ENCODE measurements around the gene CDH4. TPM values are rescaled to one million over a fixed set of nuclear protein-coding genes. Genes with fewer than 3 reads are reported as not detected.

CDH4 gene
- total RNA-seq, 4 donors from 2014 or later: 0.71 to 4.2 (median 2.9) TPM

- no peak overlapping the region for H3K4me3 ChIP-seq (ENCODE audit: low read depth, poor library complexity, severe bottlenecking)
- intact Hi-C loops (cut with DNase I; ENCODE audit: low total_unique reads): no loop called here
- no peak for DNase-seq (ENCODE audit: low spot score in 2 of 2)
- WGBS, 2 donors: 50 to 52% methylated on average over 4 of the region's 4 CpGs
- no peak for TF ChIP-seq CTCF (IDR thresholded peaks at IDR 0.05)
- TF ChIP-seq POLR2A (IDR thresholded peaks at IDR 0.05): no peak
These were observed 468.3 kb downstream of the CDH4 start for GRCh38 chr20:61720348-61720696.

DNA sequence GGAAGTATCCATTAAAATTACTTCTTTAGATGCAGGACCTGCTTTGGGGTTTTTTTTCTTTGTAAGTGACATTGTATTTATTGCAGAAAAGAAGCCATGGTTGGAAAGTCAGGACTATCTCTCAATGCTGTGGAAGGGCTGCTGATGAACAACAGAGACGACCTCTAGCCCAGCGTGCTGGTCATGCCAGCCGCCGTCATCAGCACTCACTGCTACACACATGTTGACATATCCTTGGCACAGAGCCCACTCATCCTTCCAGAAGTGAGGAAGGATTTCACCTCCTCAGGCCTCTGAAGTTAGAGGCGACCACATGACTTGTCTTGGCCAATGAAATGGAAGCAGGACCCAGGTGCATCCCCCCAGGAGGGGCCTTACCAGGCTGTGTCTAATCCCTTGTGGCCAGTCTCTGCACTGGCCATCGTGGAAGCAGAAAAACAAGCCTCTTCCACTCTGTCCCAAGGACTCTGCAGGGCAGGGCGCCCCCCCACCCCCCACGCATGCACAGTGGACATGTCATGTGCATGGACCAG, 470.2 kb downstream of the CDH4 start:
- DNase-seq (ENCODE audit: low spot score in 2 of 2): no peak
- no peak overlapping the region for H3K4me3 ChIP-seq (ENCODE audit: low read depth, poor library complexity, severe bottlenecking)
- WGBS, 2 donors: 66 to 67% methylated on average over 8 of the region's 8 CpGs
- TF ChIP-seq POLR2A (IDR thresholded peaks at IDR 0.05): no peak
- no peak for TF ChIP-seq CTCF (IDR thresholded peaks at IDR 0.05)
- intact Hi-C loops (cut with DNase I; ENCODE audit: low total_unique reads): no loop called here

GRCh38 chr20:61723529-61724257, 471.6 kb downstream of the CDH4 start:
- no peak for DNase-seq (ENCODE audit: low spot score in 2 of 2)
- intact Hi-C loops (cut with DNase I; ENCODE audit: low total_unique reads): no loop called here
- no peak for TF ChIP-seq CTCF (IDR thresholded peaks at IDR 0.05)
- TF ChIP-seq POLR2A (IDR thresholded peaks at IDR 0.05): no peak
- H3K4me3 ChIP-seq (ENCODE audit: low read depth, poor library complexity, severe bottlenecking): no peak overlapping the region
- WGBS, 2 donors: 81 to 83% methylated on average over 12 of the region's 12 CpGs

DNA sequence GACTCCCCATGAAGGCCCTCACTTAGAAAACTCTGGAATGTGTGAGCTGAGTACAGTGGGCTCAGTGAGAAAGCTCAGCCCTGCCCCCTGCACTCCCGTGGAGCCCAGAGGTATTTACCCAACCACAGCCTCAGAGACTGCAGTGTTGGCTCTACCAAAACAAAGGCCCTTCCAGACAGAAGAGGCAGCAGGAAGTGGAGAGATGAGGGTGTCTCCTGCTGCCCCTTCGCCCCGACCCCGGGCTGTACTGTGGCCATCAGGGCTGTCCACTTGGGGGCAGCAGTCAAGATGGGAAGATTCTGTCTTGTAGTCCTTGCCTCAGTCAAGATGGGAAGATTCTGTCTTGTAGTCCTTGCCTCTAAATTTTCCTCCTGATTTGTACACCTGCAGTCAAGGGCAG, 472.3 kb downstream of the CDH4 start:
- 26 to 28% methylated on average over 4 of the region's 4 CpGs for WGBS, 2 donors
- no peak for TF ChIP-seq POLR2A (IDR thresholded peaks at IDR 0.05)
- no peak for TF ChIP-seq CTCF (IDR thresholded peaks at IDR 0.05)
- no peak overlapping the region for H3K4me3 ChIP-seq (ENCODE audit: low read depth, poor library complexity, severe bottlenecking)
- intact Hi-C loops (cut with DNase I; ENCODE audit: low total_unique reads): no loop called here
- DNase-seq (ENCODE audit: low spot score in 2 of 2): no peak

DNA sequence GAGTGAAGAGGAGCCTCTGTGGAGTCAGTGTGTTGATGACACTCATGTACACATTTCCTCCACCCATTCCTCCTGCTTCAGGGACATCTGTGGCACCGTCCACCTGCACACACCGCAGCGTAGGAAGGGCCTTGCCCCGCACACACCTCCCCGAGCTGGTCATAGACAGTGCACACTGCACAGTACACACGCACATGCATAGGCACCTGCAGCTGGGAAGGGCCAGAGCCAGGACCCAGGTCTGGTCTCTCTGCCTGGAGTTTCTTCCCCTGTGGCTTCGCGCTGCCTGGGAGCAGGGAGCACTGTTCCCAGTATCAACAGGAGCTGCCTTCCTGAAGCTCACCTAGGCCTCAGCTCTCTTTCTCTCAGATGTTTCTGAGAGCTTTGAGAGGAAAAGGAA, 473.1 kb downstream of the CDH4 start:
- no peak for TF ChIP-seq POLR2A (IDR thresholded peaks at IDR 0.05)
- no peak for TF ChIP-seq CTCF (IDR thresholded peaks at IDR 0.05)
- DNase-seq (ENCODE audit: low spot score in 2 of 2): no peak
- intact Hi-C loops (cut with DNase I; ENCODE audit: low total_unique reads): no loop called here
- no peak overlapping the region for H3K4me3 ChIP-seq (ENCODE audit: low read depth, poor library complexity, severe bottlenecking)
- WGBS, 2 donors: 85 to 97% methylated on average over 8 of the region's 8 CpGs

- no peak overlapping the region for H3K4me3 ChIP-seq (ENCODE audit: low read depth, poor library complexity, severe bottlenecking)
- DNase-seq (ENCODE audit: low spot score in 2 of 2): no peak
- intact Hi-C loops (cut with DNase I; ENCODE audit: low total_unique reads): no loop called here
- TF ChIP-seq POLR2A (IDR thresholded peaks at IDR 0.05) (no peak), CTCF (IDR thresholded peaks at IDR 0.05) (no peak)
- 83 to 92% methylated on average over 8 of the region's 8 CpGs for WGBS, 2 donors
These were observed 473.9 kb downstream of the CDH4 start for GRCh38 chr20:61725966-61726365.
